GM19455 (cell line): ENCODE measurements around the gene PM20D1.
"Not testable (repeated sequence)": the region's sequence is repeated elsewhere in the genome, so short reads cannot be mapped to it uniquely, and the experiment has no call there.

ENCODE experiments used
- ATAC-seq: cut with Tn5 transposase; IDR thresholded peaks from one replicate; pipeline ENCODE4 v1.9.1; 2021; ENCODE audit not compliant: unreplicated experiment

PM20D1 gene, protein sequence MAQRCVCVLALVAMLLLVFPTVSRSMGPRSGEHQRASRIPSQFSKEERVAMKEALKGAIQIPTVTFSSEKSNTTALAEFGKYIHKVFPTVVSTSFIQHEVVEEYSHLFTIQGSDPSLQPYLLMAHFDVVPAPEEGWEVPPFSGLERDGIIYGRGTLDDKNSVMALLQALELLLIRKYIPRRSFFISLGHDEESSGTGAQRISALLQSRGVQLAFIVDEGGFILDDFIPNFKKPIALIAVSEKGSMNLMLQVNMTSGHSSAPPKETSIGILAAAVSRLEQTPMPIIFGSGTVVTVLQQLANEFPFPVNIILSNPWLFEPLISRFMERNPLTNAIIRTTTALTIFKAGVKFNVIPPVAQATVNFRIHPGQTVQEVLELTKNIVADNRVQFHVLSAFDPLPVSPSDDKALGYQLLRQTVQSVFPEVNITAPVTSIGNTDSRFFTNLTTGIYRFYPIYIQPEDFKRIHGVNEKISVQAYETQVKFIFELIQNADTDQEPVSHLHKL

DNA sequence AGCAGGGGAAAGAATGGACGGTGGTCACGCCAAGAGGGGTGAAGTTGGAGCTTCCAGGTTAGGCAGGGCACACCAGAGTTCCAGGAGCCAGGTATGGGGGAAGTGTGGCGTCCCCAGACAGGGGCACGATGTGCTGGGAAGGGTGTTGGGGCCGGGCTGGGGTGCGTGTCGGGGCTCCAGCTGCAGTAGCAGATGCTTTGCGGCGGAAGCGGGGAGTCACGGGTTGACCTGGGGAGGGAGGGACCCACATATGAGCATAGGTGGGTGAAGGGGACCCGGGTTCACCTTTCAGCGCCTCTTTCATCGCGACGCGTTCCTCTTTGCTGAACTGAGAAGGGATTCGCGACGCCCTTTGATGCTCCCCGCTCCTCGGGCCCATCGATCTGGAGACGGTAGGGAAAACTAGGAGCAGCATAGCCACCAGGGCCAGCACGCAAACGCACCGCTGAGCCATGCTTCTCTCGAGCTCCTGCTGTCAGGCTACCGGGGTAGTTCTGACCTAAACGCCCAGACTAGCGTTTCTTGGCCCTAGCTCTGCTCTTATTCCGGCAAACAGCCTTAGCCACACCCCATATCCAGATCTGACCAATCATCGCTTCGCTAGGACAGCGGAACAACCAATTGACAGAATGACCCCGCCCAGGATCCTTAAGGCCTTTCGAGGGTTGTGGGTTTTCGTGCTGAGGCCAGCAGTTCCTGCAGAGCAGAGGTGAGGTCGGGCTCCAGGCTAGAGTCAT lies at the start of gene PM20D1:
Gene PM20D1 (minus strand): TSS at position 514 of the 737 bp plus-strand sequence. CDS start 60 bp downstream, at position 454.
- ATAC-seq, result peak; percentile 93

DNA sequence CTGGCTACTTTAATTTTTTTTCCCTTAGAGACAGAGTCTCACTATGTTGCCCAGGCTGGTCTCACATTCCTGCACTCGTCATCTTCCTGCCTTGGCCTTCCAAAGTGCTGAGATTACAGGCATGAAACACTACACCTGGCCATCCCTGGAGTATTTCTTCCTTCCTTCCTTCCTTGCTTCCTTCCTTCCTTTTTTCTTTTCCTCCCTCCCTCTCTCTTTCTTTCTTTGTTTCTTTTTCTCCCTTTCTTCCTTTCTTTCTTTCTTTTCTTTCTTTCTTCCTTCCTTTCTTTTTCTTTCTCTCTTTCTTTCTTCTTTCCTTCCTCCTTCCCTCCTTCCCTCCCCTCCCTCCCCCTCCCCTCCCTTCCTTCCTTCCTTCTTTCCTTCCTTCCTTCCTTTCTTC lies 46.4 kb upstream of the PM20D1 start:
- no peak for ATAC-seq

DNA sequence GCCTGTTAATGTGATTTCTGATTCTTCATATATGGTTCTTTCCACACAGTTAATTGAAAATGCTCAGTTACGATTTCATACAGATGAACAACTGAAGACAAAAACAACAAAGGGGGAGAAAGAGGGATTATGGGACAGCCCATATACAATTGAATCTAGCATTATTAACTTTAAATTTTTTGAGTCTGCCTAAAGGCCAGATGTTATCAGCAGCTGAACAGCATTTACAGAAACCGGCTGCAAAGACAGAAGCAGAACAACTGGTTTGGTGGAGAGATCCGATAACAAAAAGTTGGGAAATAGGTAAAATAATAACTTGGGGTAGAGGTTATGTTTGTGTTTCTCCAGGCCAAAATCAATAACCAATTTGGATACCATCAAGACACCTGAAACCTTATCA lies 44.2 kb upstream of the PM20D1 start:
- not testable (repeated sequence) for ATAC-seq

- not testable (repeated sequence) for ATAC-seq
These were observed 42.2 kb upstream of the PM20D1 start for GRCh38 chr1:205892175-205892574.

- ATAC-seq, result not testable (repeated sequence)
These were observed 41.5 kb upstream of the PM20D1 start for GRCh38 chr1:205891481-205891880.

DNA sequence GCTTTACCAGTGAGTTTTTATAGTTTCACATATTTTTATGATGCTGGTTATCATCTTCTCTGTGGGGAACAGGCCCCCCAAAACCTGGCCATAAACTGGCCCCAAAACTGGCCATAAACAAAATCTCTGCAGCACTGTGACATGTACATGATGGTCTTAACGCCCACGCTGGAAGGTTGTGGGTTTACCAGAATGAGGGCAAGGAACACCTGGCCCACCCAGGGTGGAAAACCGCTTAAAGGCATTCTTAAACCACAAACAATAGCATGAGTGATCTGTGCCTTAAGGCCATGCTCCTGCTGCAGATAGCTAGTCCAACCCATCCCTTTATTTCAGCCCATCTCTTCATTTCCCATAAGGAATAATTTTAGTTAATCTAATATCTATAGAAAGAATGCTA lies 40.7 kb upstream of the PM20D1 start:
- ATAC-seq, result not testable (repeated sequence)

DNA sequence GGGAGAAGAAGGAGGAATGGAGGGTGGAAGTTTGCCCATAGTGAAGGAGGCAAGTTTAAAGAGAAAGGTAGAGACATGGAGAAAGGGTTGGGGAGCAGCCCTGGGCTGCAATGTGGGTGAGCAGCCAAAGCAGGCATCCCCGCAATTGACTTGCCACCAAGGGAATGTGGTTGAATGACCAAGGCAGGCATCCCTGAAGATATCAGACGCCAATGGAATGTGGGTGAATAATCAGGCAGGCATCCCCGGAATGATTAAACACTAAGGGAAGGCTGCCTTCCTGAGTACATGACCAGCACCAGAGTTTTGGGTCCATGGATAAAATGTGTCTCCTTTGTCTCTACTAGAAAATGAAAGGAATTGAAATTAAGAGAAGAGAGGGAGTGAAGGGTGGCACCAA lies 39.8 kb upstream of the PM20D1 start:
- ATAC-seq, result not testable (repeated sequence)

DNA sequence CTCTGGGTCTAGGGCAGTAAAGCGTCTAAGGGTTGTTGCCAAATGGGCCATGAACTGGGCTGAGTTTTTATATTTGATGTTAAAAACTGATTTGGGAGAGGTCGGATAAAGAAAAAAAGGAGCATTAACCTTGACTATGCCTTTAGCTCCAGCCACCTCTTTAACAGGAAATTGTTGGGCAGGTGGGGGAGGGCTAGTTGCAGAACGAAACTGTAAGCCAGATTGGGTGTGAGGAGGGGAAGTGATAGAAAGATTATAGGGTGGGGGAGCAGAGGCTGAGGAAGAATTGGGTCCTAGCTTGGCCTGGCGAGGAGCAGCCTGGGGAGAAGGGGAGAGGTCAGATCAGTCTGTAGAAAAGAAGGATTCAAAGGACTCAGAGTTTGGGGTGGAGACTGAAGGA lies 39.1 kb upstream of the PM20D1 start:
- ATAC-seq, result not testable (repeated sequence)

- no peak for ATAC-seq
These were observed 33.9 kb upstream of the PM20D1 start for GRCh38 chr1:205883792-205884191.

DNA sequence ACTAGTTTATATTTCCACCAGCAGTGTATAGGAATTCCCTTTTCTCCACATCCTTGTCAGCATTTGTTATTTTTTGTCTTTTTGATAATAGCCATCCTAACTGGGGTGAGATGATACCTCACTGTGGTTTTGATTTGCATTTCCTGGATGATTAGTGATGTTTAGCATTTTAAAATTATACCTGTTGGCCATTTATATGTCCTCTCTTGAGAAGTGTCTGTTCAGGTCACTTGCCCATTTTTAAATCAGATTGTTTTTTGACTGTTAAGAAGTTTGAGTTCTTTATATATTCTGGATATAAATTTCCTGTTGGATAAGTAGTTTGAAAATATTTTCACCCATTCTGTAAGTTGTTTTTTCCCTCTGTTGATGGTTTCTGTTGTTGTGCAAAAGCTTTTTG lies 31.0 kb upstream of the PM20D1 start:
- ATAC-seq, result no peak

DNA sequence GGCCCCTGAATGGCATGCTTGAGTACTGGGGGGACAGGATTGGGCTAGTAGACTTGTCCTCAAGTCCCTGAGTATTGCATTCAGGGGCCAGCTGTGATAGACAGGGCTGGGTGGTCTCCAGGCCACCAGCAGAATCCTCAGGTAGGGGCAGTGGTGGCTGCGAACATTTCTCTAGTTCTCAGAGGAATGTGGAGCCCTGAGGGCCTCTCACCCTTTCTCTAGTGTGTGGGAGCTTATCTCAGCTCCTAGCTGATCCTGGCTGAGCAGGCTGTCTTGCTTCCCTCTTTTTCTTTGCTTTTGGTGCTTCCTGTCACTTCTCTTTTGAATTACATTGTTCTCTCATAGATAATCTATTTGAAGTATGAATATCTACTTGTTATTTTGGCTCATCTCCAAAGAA lies 30.0 kb upstream of the PM20D1 start:
- no peak for ATAC-seq

GRCh38 chr1:205878026-205878425 lies 28.1 kb upstream of the PM20D1 start:
- no peak for ATAC-seq

GRCh38 chr1:205873148-205873547 lies 23.2 kb upstream of the PM20D1 start:
- not testable (repeated sequence) for ATAC-seq

DNA sequence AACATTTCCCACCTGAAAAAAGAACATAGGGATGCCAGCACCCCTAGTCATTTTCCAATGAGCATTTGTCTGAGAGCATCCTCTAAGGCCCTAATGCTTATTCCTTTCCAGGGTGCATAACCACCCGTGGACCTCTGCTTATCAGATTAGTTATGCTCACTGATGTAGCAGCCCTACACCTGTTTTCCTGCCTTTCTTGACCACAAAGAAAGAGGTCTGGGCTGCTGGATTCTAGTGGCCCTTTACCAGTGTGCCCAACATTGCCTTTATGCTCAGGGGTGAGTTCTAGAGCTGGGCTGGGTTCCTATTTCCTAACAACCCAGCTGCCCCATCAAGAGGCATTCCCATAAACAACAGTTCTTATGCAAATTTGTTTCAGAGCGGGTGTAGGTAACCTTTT lies 20.3 kb upstream of the PM20D1 start:
- no peak for ATAC-seq

DNA sequence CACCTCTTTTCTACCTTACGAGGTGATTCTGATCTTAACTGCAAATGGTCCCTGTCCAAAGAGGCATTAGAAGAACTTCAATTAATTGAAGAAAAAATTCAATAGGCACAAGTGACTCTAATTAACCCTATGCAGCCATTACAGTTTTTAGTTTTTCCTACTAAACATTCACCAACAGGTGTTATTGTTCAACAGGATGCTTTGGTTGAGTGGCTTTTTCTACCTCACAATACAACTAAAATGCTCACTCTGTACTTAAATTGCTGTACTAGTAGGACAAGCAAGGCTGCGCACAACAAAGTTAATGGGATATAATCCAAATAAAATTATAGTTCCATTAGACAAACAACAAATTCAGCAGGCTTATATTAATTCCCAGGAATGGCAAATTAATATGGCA lies 11.6 kb upstream of the PM20D1 start:
- no peak for ATAC-seq

DNA sequence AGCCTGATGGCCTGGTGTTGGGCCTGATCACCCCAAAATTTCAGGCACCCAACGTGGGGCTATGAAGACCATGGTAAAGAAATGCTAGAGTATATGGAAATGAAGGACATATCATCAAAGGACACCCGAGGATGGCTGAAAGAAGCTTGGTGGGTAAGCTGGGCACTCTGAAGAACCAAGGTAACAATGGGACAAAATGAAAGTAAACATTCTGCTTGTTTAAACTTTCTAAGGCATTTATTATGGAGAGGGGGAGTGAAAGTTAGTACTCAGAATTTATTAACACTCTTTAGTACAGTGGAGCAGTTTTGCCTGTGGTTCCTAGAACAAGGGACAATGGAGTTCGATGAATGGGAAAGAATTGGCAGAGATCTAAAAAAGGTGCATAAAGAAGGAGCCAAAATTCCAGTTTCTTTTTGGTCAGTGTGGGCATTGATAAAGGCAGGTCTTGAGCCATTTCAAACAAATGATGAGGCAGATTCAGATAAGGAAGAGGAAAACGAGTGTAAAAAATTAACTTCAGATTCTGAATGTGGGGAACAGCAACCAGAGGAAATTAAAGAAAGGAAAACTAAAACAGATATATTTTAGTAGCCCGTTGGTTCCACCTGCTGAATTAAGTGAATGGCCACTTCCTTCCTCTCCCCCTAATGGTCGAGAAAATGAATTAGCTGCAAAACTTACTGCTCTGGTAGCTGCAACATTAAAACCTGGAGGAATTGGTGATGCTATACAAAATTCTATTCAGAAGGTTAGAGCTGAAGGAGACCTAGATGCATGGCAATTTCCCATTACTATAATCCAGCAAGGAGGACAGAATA lies 8.4 kb upstream of the PM20D1 start:
- no peak for ATAC-seq

- not testable (repeated sequence) for ATAC-seq
These were observed 7.6 kb upstream of the PM20D1 start for GRCh38 chr1:205857501-205857900.

DNA sequence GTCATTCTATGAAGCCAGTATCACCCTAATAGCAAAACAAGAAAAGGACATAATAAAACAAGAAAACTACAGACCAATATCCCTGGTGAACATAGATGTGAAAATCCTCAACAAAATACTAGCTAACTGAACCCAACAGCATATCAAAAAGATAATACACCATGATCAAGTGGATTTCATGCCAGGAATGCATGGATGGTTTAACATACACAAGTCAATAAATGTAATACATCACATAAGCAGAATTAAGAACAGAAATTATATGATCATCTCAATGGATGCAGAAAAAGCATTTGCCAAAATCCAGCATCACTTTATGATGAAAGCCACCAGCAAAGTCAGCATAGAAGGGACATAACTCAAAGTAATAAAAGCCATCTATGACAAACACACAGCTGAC lies 6.5 kb upstream of the PM20D1 start:
- ATAC-seq, result no peak

GRCh38 chr1:205852969-205853368 lies 3.0 kb upstream of the PM20D1 start:
- no peak for ATAC-seq

- no peak for ATAC-seq
These were observed 2.1 kb upstream of the PM20D1 start for GRCh38 chr1:205851993-205852392.
